HG03108 (cell line): ENCODE data around the gene PSME3IP1.

Experiments
- ATAC-seq: cut with Tn5 transposase; IDR thresholded peaks from one replicate; pipeline ENCODE4 v1.9.1; 2021; ENCODE audit warnings: moderate library complexity; ENCODE audit not compliant: unreplicated experiment

PSME3IP1 gene

GRCh38 chr16:57104706-57105105, 81.1 kb downstream of the PSME3IP1 start:
- ATAC-seq, result no peak

- ATAC-seq, result no peak
These were observed 82.7 kb downstream of the PSME3IP1 start for GRCh38 chr16:57102888-57103851.
